IMR-90 (cell line): ENCODE results near the gene CACNA1I.

Experiments
- CTCF ChIP-seq: conservative IDR thresholded peaks from 2 replicates; pipeline ENCODE4 v1.5.1; 2012; ENCODE audit warnings: mild to moderate bottlenecking, low read depth, low read length, improper control_type of control experiment
- RCOR1 ChIP-seq: IDR thresholded peaks from 2 replicates; pipeline ENCODE4 v1.6.1; 2012; ENCODE audit warnings: mild to moderate bottlenecking, low read length, improper control_type of control experiment; ENCODE audit not compliant: insufficient replicate concordance

GRCh38 chr22:39681038-39681861 is 110.7 kb downstream of the CACNA1I start:
- no peak for TF ChIP-seq RCOR1
- TF ChIP-seq CTCF: no peak
